Caco-2 (cell line): ENCODE data around the gene PRODH. TPM values are rescaled to one million over a fixed set of nuclear protein-coding genes. Genes with fewer than 3 reads are reported as not detected.
"Not testable (repeated sequence)": the region's sequence is repeated elsewhere in the genome, so short reads cannot be mapped to it uniquely, and the experiment has no call there.

Experiments used
- BruUV-seq: library from RNA; stranded (reverse); fragments of 400-500 nt; replicated peaks from 2 replicates; lab custom pipeline; 2021; lab: Mats Ljungman, UMichigan
- CTCF ChIA-PET: fragments of 300-600 bp; sonication (Branson Sonifier 250); formaldehyde crosslinking; loops from one replicate; lab custom pipeline; 2022; ENCODE audit warnings: antibody characterized with exemption; lab: Charles Lee
- POLR2A ChIA-PET: fragments of 300-600 bp; sonication (Branson Sonifier 250); formaldehyde crosslinking; loops from one replicate; lab custom pipeline; 2022; ENCODE audit warnings: antibody characterized with exemption; lab: Charles Lee
- DNase-seq, 2 experiments: peaks; one replicate each; pipeline versions ENCODE4 v3.0.0 to v3.0.0-alpha.2; 2020 to 2022
- H3K27me3 ChIP-seq: replicated peaks from 2 replicates; pipeline ENCODE4 v1.6.0; 2011; ENCODE audit warnings: low read length; ENCODE audit not compliant: control insufficient read depth, insufficient read depth
- H3K36me3 ChIP-seq: 2 replicates; pipeline ENCODE4 v1.5.1; 2011; ENCODE audit warnings: low read length; ENCODE audit not compliant: control insufficient read depth, insufficient read depth
- H3K4me1 ChIP-seq: fragments of 250-450 bp; sonication (Bioruptor Pico); 2 replicates; pipeline ENCODE4 v1.5.1; 2020; ENCODE audit warnings: mild to moderate bottlenecking
- H3K4me3 ChIP-seq: 2 replicates; pipeline ENCODE4 v1.5.1; 2011; ENCODE audit warnings: low read depth, mild to moderate bottlenecking, control low read depth, low read length
- H3K9me3 ChIP-seq: fragments of 250-450 bp; sonication (Bioruptor Pico); 2 replicates; pipeline ENCODE4 v1.5.1; 2020; ENCODE audit warnings: mild to moderate bottlenecking, moderate library complexity
- H3K27ac Mint-ChIP-seq: one replicate; pipeline ENCODE4 v1.8.0; 2022; ENCODE audit warnings: mixed read lengths; ENCODE audit not compliant: unreplicated experiment
- H3K27me3 Mint-ChIP-seq: one replicate; pipeline ENCODE4 v1.8.0; 2022; ENCODE audit warnings: mixed read lengths; ENCODE audit not compliant: insufficient read depth, unreplicated experiment
- H3K36me3 Mint-ChIP-seq: one replicate; pipeline ENCODE4 v1.8.0; 2022; ENCODE audit warnings: mild to moderate bottlenecking, mixed read lengths; ENCODE audit not compliant: insufficient read depth, unreplicated experiment
- H3K4me1 Mint-ChIP-seq: one replicate; pipeline ENCODE4 v1.8.0; 2022; ENCODE audit warnings: low read depth, mixed read lengths; ENCODE audit not compliant: unreplicated experiment
- H3K4me3 Mint-ChIP-seq: one replicate; pipeline ENCODE4 v1.8.0; 2022; ENCODE audit warnings: mild to moderate bottlenecking, moderate library complexity, mixed read lengths; ENCODE audit not compliant: unreplicated experiment
- H3K9me3 Mint-ChIP-seq: one replicate; pipeline ENCODE4 v1.8.0; 2022; ENCODE audit warnings: mixed read lengths; ENCODE audit not compliant: unreplicated experiment
- intact Hi-C: fragments of 100-400 bp; cut with micrococcal nuclease; formaldehyde crosslinking; loops from one replicate; pipeline ENCODE4 v1.10.0; 2022; ENCODE audit not compliant: unreplicated experiment
- total RNA-seq: library from RNA; stranded (reverse); gene quantifications from 2 replicates; pipeline ENCODE4 v1.2.3, GENCODE V29; 2022
- TF ChIP-seq, protein P1 (sequence below), 2 experiments: fragments of 200-600 bp in 1 of 2; IDR thresholded peaks; 1 replicate in 1 of 2; 2 replicates in 1 of 2; pipeline versions ENCODE4 v1.5.1 to v1.8.0; 2011 to 2022; ENCODE audit warnings: antibody characterized with exemption in 1 of 2, control low read depth in 1 of 2, inconsistent platforms in 1 of 2, low read depth in 1 of 2, low read length in 1 of 2, mild to moderate bottlenecking in 1 of 2, moderate library complexity in 1 of 2; ENCODE audit not compliant: insufficient read depth in 1 of 2, severe bottlenecking in 1 of 2, unreplicated experiment in 1 of 2

Gene PRODH
- total RNA-seq, 1 experiment from 2014 or later = 47.9 TPM

DNA sequence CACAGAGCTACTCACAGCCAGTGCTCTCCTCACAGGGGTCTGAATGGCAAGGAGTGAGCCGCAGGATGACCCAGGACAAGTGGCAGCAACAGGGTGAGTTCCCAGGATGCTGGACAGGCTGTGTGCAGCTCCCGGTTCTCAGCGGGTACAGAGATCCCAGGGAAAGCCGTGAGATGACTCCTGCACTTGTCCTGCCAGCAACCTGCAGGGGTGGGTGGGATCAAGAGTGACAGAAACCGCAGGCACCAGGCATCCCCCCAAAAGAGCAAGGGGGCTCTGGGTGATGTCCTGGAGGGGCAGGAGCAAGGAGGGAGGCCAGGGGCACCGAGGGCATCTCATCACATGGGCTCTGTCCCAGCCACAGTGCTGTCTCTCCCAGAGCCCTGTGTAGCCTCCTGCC lies 15.9 kb upstream of the PRODH start:
- no TSS peak for BruUV-seq
- H3K4me1 Mint-ChIP-seq = peaks cover 13% of the 10 kb centered on the region
- no peaks in the 10 kb centered on the region for H3K27me3 Mint-ChIP-seq
- Histone ChIP-seq H3K27me3 (no peaks in the 10 kb centered on the region), H3K9me3 (no peaks in the 10 kb centered on the region), H3K36me3 (no peaks in the 10 kb centered on the region), H3K4me3 (no peak overlapping the region), H3K4me1 (peaks cover 10% of the 10 kb centered on the region)
- H3K27ac Mint-ChIP-seq = no peak overlapping the region
- TF ChIP-seq, protein P1, sequence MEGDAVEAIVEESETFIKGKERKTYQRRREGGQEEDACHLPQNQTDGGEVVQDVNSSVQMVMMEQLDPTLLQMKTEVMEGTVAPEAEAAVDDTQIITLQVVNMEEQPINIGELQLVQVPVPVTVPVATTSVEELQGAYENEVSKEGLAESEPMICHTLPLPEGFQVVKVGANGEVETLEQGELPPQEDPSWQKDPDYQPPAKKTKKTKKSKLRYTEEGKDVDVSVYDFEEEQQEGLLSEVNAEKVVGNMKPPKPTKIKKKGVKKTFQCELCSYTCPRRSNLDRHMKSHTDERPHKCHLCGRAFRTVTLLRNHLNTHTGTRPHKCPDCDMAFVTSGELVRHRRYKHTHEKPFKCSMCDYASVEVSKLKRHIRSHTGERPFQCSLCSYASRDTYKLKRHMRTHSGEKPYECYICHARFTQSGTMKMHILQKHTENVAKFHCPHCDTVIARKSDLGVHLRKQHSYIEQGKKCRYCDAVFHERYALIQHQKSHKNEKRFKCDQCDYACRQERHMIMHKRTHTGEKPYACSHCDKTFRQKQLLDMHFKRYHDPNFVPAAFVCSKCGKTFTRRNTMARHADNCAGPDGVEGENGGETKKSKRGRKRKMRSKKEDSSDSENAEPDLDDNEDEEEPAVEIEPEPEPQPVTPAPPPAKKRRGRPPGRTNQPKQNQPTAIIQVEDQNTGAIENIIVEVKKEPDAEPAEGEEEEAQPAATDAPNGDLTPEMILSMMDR (IDR thresholded peaks at IDR 0.05; ENCODE audit: insufficient read depth in 1 of 2, low read depth in 1 of 2, low read length in 1 of 2, severe bottlenecking in 1 of 2, unreplicated experiment in 1 of 2) = no peak
- intact Hi-C loops = no loop called here
- H3K36me3 Mint-ChIP-seq = no peaks in the 10 kb centered on the region
- no peak overlapping the region for H3K4me3 Mint-ChIP-seq
- no peak for DNase-seq
- CTCF ChIA-PET = no interaction called here
- H3K9me3 Mint-ChIP-seq = no peaks in the 10 kb centered on the region
- POLR2A ChIA-PET = no interaction called here

DNA sequence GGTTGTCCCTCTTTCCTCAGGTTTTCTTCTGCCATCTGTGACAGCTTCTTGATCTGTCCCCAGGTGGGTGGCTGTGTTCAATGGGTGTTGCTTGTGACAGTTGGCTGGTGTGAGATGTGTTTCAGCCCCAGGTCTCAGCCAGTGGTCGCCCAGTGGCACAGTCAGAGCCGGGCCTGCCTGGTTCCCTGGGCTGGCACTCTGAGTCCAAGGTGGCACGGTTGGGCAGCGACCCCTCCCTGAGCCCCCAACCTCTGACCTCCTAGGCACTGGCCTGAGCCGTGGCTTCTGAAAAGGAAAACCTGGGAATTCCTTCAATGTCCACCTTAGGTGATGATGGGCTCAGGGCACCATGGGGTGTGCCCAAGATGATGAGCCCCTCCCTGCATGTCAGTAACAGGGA lies 14.0 kb upstream of the PRODH start:
- DNase-seq = no peak
- intact Hi-C loops = no loop called here
- no TSS peak for BruUV-seq
- no peaks in the 10 kb centered on the region for H3K27me3 Mint-ChIP-seq
- H3K9me3 ChIP-seq = no peaks in the 10 kb centered on the region
- H3K9me3 Mint-ChIP-seq = no peaks in the 10 kb centered on the region
- no peaks in the 10 kb centered on the region for H3K36me3 Mint-ChIP-seq
- ChIA-PET CTCF (no interaction called here), POLR2A (no interaction called here)
- H3K27ac Mint-ChIP-seq = no peak overlapping the region
- H3K27me3 ChIP-seq = no peaks in the 10 kb centered on the region
- no peaks in the 10 kb centered on the region for H3K36me3 ChIP-seq
- TF ChIP-seq, protein P1 (IDR thresholded peaks at IDR 0.05; ENCODE audit: insufficient read depth in 1 of 2, low read depth in 1 of 2, low read length in 1 of 2, severe bottlenecking in 1 of 2, unreplicated experiment in 1 of 2) = no peak
- no peak overlapping the region for H3K4me3 ChIP-seq
- H3K4me3 Mint-ChIP-seq = no peak overlapping the region
- H3K4me1 Mint-ChIP-seq = peaks cover 13% of the 10 kb centered on the region
- H3K4me1 ChIP-seq = peaks cover 10% of the 10 kb centered on the region

DNA sequence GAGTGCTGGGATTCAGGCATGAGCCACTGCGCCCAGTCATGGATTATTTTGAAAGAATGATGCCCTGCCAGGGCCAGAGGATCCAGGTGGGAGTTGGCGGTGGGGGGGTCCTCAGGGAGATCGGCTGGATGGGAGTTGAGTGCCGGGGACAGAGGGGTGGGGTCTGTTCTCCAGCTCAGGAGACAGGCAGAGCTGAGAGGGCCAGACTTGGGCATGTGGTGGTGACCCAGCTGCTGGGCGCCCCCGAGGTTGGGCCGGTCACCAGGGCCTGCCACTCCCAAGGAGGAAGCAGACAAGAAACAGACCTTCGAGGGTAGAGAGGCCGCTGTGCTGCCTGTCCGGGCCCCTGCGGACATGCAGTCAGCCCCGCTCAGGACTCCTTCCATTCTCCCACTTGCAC lies 11.8 kb upstream of the PRODH start:
- no peaks in the 10 kb centered on the region for H3K27me3 ChIP-seq
- peak overlapping the region; percentile 98 for H3K27ac Mint-ChIP-seq
- H3K4me1 ChIP-seq = peaks cover 10% of the 10 kb centered on the region
- H3K36me3 Mint-ChIP-seq = no peaks in the 10 kb centered on the region
- no peaks in the 10 kb centered on the region for H3K27me3 Mint-ChIP-seq
- H3K4me3 ChIP-seq = no peak overlapping the region
- H3K36me3 ChIP-seq = no peaks in the 10 kb centered on the region
- CTCF ChIA-PET = no interaction called here
- no peaks in the 10 kb centered on the region for H3K9me3 Mint-ChIP-seq
- no TSS peak for BruUV-seq
- H3K9me3 ChIP-seq = no peaks in the 10 kb centered on the region
- no peak overlapping the region for H3K4me3 Mint-ChIP-seq
- POLR2A ChIA-PET = no interaction called here
- peak in 1 of 2 experiments; percentile 17 for DNase-seq
- intact Hi-C loops = no loop called here
- TF ChIP-seq, protein P1 (IDR thresholded peaks at IDR 0.05; ENCODE audit: insufficient read depth in 1 of 2, low read depth in 1 of 2, low read length in 1 of 2, severe bottlenecking in 1 of 2, unreplicated experiment in 1 of 2) = no peak
- H3K4me1 Mint-ChIP-seq = peaks cover 13% of the 10 kb centered on the region

DNA sequence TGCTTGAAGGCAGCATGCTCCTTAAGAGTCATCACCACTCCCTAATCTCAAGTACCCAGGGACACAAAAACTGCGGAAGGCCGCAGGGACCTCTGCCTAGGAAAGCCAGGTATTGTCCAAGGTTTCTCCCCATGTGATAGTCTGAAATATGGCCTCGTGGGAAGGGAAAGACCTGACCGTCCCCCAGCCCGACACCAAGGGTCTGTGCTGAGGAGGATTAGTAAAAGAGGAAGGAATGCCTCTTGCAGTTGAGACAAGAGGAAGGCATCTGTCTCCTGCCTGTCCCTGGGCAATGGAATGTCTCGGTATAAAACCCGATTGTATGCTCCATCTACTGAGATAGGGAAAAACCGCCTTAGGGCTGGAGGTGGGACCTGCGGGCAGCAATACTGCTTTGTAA lies 11.0 kb upstream of the PRODH start:
- CTCF ChIA-PET, POLR2A ChIA-PET, H3K27me3 Mint-ChIP-seq, H3K36me3 ChIP-seq, H3K9me3 Mint-ChIP-seq, H3K4me3 ChIP-seq, H3K9me3 ChIP-seq, H3K36me3 Mint-ChIP-seq, H3K27me3 ChIP-seq, intact Hi-C loops: not testable (repeated sequence)
- BruUV-seq = TSS peak; percentile 100
- H3K4me3 Mint-ChIP-seq = peak overlapping the region; percentile 74
- H3K4me1 Mint-ChIP-seq = peaks cover 13% of the 10 kb centered on the region
- H3K27ac Mint-ChIP-seq = peak overlapping the region; percentile 98
- DNase-seq = peak; percentile 48 to 56
- peaks cover 10% of the 10 kb centered on the region for H3K4me1 ChIP-seq

DNA sequence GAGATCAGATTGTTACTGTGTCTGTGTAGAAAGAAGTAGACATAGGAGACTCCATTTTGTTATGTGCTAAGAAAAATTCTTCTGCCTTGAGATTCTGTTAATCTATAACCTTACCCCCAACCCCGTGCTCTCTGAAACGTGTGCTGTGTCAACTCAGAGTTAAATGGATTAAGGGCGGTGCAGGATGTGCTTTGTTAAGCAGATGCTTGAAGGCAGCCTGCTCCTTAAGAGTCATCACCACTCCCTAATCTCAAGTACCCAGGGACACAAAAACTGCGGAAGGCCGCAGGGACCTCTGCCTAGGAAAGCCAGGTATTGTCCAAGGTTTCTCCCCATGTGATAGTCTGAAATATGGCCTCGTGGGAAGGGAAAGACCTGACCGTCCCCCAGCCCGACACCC lies 2.6 kb upstream of the PRODH start:
- H3K27me3 ChIP-seq, H3K9me3 Mint-ChIP-seq, H3K4me1 Mint-ChIP-seq, H3K36me3 Mint-ChIP-seq, H3K4me3 Mint-ChIP-seq, CTCF ChIA-PET, H3K36me3 ChIP-seq, H3K4me1 ChIP-seq, BruUV-seq, intact Hi-C loops, H3K4me3 ChIP-seq, POLR2A ChIA-PET, H3K9me3 ChIP-seq, H3K27me3 Mint-ChIP-seq, H3K27ac Mint-ChIP-seq: not testable (repeated sequence)
- peak in 1 of 2 experiments; percentile 56 for DNase-seq
